Measurements from ENCODE around the gene TJP2.

TJP2 gene

DNA sequence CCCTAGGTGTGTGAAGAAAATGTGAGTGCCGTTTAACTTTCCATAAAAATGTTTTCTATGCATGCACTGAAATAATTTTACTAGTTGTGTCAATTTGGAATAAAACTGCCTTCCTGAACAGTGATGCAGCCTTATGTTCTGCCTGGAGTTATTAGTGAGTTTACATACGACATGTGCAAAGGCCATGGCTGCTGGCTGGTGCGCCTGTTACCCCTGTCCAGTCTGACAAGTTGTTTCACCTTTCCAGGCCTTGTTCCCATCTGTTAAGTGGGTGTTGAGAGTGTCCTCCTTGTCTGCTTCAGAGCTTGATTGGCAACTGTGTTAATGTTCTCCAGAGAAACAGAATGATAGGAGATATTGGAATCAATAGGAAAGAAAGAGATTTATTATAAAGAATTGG lies 60.6 kb downstream of the TJP2 start:
- no peaks in the 10 kb centered on the region for H3K9me3 ChIP-seq (ENCODE audit: low read length)
- no peaks in the 10 kb centered on the region for H3K27me3 ChIP-seq (ENCODE audit: insufficient read depth, low read length)
- peaks cover 49% of the 10 kb centered on the region; the same call in 1 of the 2 replicates for H3K36me3 ChIP-seq (ENCODE audit: insufficient read depth, low read length)
- H3K27ac ChIP-seq (ENCODE audit: low read depth, low read length, poor library complexity, severe bottlenecking): no peak overlapping the region
- H3K4me1 ChIP-seq (ENCODE audit: insufficient read depth, low read length, severe bottlenecking): no peaks in the 10 kb centered on the region
- no peaks in the 10 kb centered on the region for H3K9me2 ChIP-seq (ENCODE audit: low read depth, low read length)
- TF ChIP-seq, protein P1, sequence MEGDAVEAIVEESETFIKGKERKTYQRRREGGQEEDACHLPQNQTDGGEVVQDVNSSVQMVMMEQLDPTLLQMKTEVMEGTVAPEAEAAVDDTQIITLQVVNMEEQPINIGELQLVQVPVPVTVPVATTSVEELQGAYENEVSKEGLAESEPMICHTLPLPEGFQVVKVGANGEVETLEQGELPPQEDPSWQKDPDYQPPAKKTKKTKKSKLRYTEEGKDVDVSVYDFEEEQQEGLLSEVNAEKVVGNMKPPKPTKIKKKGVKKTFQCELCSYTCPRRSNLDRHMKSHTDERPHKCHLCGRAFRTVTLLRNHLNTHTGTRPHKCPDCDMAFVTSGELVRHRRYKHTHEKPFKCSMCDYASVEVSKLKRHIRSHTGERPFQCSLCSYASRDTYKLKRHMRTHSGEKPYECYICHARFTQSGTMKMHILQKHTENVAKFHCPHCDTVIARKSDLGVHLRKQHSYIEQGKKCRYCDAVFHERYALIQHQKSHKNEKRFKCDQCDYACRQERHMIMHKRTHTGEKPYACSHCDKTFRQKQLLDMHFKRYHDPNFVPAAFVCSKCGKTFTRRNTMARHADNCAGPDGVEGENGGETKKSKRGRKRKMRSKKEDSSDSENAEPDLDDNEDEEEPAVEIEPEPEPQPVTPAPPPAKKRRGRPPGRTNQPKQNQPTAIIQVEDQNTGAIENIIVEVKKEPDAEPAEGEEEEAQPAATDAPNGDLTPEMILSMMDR (IDR thresholded peaks at IDR 0.05; ENCODE audit: low read length): no peak
- TF ChIP-seq EZH2 (IDR thresholded peaks at IDR 0.05; ENCODE audit: borderline replicate concordance, low read length): no peak
- H4K20me1 ChIP-seq (ENCODE audit: insufficient read depth, low read length): no peaks in the 10 kb centered on the region
- no peaks in the 10 kb centered on the region for H3K79me2 ChIP-seq (ENCODE audit: insufficient read depth, low read length)
- no peak overlapping the region for H3K4me3 ChIP-seq (ENCODE audit: low read depth, low read length, poor library complexity, severe bottlenecking)
- no peak overlapping the region for H3K4me2 ChIP-seq (ENCODE audit: low read length)
- no peak overlapping the region for H3K9ac ChIP-seq (ENCODE audit: low read length)
- H3F3A ChIP-seq (ENCODE audit: insufficient read depth, low read length): no peaks in the 10 kb centered on the region
- H2AFZ ChIP-seq (ENCODE audit: low read length): no peak overlapping the region

GRCh38 chr9:69236188-69236587 lies 62.1 kb downstream of the TJP2 start:
- no peak overlapping the region for H3K4me2 ChIP-seq (ENCODE audit: low read length)
- H2AFZ ChIP-seq (ENCODE audit: low read length): no peak overlapping the region
- no peaks in the 10 kb centered on the region for H3K4me1 ChIP-seq (ENCODE audit: insufficient read depth, low read length, severe bottlenecking)
- TF ChIP-seq, protein P1 (IDR thresholded peaks at IDR 0.05; ENCODE audit: low read length): no peak
- no peak for TF ChIP-seq EZH2 (IDR thresholded peaks at IDR 0.05; ENCODE audit: borderline replicate concordance, low read length)
- no peaks in the 10 kb centered on the region for H3F3A ChIP-seq (ENCODE audit: insufficient read depth, low read length)
- H3K27ac ChIP-seq (ENCODE audit: low read depth, low read length, poor library complexity, severe bottlenecking): no peak overlapping the region
- peaks cover 46% of the 10 kb centered on the region; the same call in 1 of the 2 replicates for H3K36me3 ChIP-seq (ENCODE audit: insufficient read depth, low read length)
- H4K20me1 ChIP-seq (ENCODE audit: insufficient read depth, low read length): no peaks in the 10 kb centered on the region
- H3K9me2 ChIP-seq (ENCODE audit: low read depth, low read length): no peaks in the 10 kb centered on the region
- H3K4me3 ChIP-seq (ENCODE audit: low read depth, low read length, poor library complexity, severe bottlenecking): no peak overlapping the region
- no peak overlapping the region for H3K9ac ChIP-seq (ENCODE audit: low read length)
- H3K27me3 ChIP-seq (ENCODE audit: insufficient read depth, low read length): no peaks in the 10 kb centered on the region
- no peaks in the 10 kb centered on the region for H3K9me3 ChIP-seq (ENCODE audit: low read length)
- H3K79me2 ChIP-seq (ENCODE audit: insufficient read depth, low read length): no peaks in the 10 kb centered on the region

DNA sequence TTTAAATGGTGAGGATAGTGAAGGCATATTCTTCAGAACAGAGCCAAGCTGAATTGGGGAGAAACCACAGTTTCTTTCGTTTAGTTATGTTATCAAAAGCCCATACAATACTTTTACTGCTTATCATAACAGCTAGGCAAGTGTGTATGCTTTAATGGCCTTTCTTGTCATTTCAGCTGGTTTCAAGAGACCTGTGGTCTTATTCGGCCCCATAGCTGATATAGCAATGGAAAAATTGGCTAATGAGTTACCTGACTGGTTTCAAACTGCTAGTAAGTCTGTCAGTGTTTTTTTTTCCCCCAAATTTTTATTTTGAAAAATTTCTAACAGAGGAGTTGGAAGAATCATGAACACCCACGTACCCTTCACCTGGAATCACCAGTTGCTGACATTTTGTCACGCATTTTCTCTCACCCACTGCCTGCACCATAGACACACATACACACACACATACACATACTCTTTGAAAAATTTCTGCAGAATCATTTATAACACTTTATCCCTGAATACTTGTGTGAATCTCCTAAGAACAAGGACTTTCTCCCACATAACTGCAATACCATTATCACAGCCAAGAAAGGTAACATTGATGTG lies 63.7 kb downstream of the TJP2 start:
- H3K27ac ChIP-seq (ENCODE audit: low read depth, low read length, poor library complexity, severe bottlenecking): no peak overlapping the region

More for the DNA sequence above, 63.7 kb downstream of the TJP2 start:
- Histone ChIP-seq H4K20me1 (ENCODE audit: insufficient read depth, low read length) (no peaks in the 10 kb centered on the region), H3K9me3 (ENCODE audit: low read length) (no peaks in the 10 kb centered on the region), H3F3A (ENCODE audit: insufficient read depth, low read length) (no peaks in the 10 kb centered on the region), H3K79me2 (ENCODE audit: insufficient read depth, low read length) (no peaks in the 10 kb centered on the region), H2AFZ (ENCODE audit: low read length) (no peak overlapping the region), H3K9me2 (ENCODE audit: low read depth, low read length) (no peaks in the 10 kb centered on the region), H3K27me3 (ENCODE audit: insufficient read depth, low read length) (no peaks in the 10 kb centered on the region), H3K4me3 (ENCODE audit: low read depth, low read length, poor library complexity, severe bottlenecking) (no peak overlapping the region), H3K4me1 (ENCODE audit: insufficient read depth, low read length, severe bottlenecking) (no peaks in the 10 kb centered on the region), H3K9ac (ENCODE audit: low read length) (no peak overlapping the region), H3K36me3 (ENCODE audit: insufficient read depth, low read length) (peaks cover 38% of the 10 kb centered on the region; the same call in 1 of the 2 replicates), H3K4me2 (ENCODE audit: low read length) (no peak overlapping the region)
- TF ChIP-seq, protein P1 (IDR thresholded peaks at IDR 0.05; ENCODE audit: low read length): no peak
- TF ChIP-seq EZH2 (IDR thresholded peaks at IDR 0.05; ENCODE audit: borderline replicate concordance, low read length): no peak
